PC-9 (cell line): ENCODE measurements around the gene FN3KRP.

ENCODE experiments used
- EZH2 ChIP-seq: fragments of 200-600 bp; sonication (generic); IDR thresholded peaks from 2 replicates; pipeline ENCODE4 v1.8.0; 2017; ENCODE audit warnings: antibody characterized with exemption, low read depth
- TF ChIP-seq, protein P1 (sequence below): fragments of 200-600 bp; sonication (generic); conservative IDR thresholded peaks from 2 replicates; pipeline ENCODE4 v1.6.1; 2017; ENCODE audit warnings: mixed run types, antibody characterized with exemption, mild to moderate bottlenecking, moderate library complexity

DNA sequence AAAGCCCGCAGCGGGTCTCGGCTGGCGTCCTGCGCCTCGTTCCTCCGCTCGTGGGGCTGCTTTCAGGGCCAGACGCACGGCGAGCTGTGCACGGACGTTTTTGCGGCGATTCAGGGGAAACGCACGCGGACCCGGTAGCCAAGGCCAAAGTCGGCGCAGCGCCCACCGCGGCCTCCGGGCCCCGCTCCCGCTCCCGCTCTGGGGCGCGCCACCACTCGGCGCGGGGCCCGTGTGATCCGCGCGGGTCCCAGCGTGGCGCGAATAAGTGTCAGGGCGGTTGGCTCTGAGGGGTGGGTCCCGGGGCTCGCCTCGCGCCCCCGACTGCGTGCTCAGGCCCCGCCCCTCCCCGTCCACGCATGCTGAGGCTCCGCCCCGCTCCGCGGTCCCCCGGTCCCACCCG lies 34.7 kb downstream of the FN3KRP start:
- no peak for TF ChIP-seq EZH2
- TF ChIP-seq, protein P1, sequence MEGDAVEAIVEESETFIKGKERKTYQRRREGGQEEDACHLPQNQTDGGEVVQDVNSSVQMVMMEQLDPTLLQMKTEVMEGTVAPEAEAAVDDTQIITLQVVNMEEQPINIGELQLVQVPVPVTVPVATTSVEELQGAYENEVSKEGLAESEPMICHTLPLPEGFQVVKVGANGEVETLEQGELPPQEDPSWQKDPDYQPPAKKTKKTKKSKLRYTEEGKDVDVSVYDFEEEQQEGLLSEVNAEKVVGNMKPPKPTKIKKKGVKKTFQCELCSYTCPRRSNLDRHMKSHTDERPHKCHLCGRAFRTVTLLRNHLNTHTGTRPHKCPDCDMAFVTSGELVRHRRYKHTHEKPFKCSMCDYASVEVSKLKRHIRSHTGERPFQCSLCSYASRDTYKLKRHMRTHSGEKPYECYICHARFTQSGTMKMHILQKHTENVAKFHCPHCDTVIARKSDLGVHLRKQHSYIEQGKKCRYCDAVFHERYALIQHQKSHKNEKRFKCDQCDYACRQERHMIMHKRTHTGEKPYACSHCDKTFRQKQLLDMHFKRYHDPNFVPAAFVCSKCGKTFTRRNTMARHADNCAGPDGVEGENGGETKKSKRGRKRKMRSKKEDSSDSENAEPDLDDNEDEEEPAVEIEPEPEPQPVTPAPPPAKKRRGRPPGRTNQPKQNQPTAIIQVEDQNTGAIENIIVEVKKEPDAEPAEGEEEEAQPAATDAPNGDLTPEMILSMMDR: no peak
